Measurements from ENCODE around the gene ZC3H18.

GRCh38 chr16:88616736-88617135, 46.5 kb downstream of the ZC3H18 start:
- TF ChIP-seq TCF7L2 (IDR thresholded peaks at IDR 0.05; ENCODE audit: borderline replicate concordance, extremely low read depth, insufficient read depth, insufficient read length) = no peak
- no peak for TF ChIP-seq CTCF (IDR thresholded peaks at IDR 0.05 in 2 of 3, conservative IDR thresholded peaks at IDR 0.05 in 1 of 3; ENCODE audit: borderline replicate concordance in 1 of 3, insufficient read depth in 1 of 3, low read depth in 2 of 3, low read length in 2 of 3)
- no peak for TF ChIP-seq ZFX (IDR thresholded peaks at IDR 0.05)
- no peak for TF ChIP-seq POLR2AphosphoS5 (IDR thresholded peaks at IDR 0.05; ENCODE audit: low read depth, low read length)
- no peak for TF ChIP-seq SP1 (IDR thresholded peaks at IDR 0.05; ENCODE audit: low read depth)
- no peak for TF ChIP-seq CEBPB (IDR thresholded peaks at IDR 0.05; ENCODE audit: low read depth)
- TF ChIP-seq POLR2A (IDR thresholded peaks at IDR 0.05; ENCODE audit: borderline replicate concordance, extremely low read depth, insufficient read depth, insufficient read length) = no peak
- no peak for TF ChIP-seq EZH2 (IDR thresholded peaks at IDR 0.05)
